ENCODE measurements around the gene CRHR1.

CRHR1 gene

GRCh38 chr17:45800816-45801215 lies 16.7 kb downstream of the CRHR1 start:
- H3K36me3 Mint-ChIP-seq (ENCODE audit: low read depth): no peaks in the 10 kb centered on the region
- H3K27me3 Mint-ChIP-seq (ENCODE audit: low read depth, poor library complexity): peaks cover 12% of the 10 kb centered on the region
- no peaks in the 10 kb centered on the region for H3K9me3 Mint-ChIP-seq
- no peak for DNase-seq
- H3K4me3 Mint-ChIP-seq: no peak overlapping the region
- H3K27ac Mint-ChIP-seq: no peak overlapping the region
- peaks cover 29% of the 10 kb centered on the region for H3K4me1 Mint-ChIP-seq
- no peak for TF ChIP-seq CTCF (IDR thresholded peaks at IDR 0.05)

DNA sequence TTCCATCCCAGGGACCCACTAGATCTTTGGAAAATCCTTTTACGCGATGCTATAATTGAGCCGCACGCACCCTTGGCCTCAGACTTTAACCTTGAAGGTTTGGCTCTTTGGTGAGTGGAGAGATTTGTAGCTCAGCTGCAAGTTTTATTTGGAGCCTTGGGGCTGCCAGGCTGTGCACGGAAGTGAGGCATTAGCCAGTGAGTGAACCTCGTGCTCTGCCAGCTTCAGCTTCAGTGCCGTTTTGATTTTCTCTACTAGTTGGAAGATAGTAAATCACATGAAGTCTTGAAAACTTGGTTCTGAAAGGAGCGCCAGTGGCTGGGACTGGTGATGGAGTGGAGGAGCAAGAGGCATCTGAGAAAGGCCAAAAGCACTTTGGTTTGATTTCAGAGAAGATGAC lies 17.3 kb downstream of the CRHR1 start:
- peaks cover 25% of the 10 kb centered on the region for H3K4me1 Mint-ChIP-seq
- no peak for DNase-seq
- no peak overlapping the region for H3K27ac Mint-ChIP-seq
- H3K4me3 Mint-ChIP-seq: no peak overlapping the region
- no peaks in the 10 kb centered on the region for H3K36me3 Mint-ChIP-seq (ENCODE audit: low read depth)
- peaks cover 16% of the 10 kb centered on the region for H3K27me3 Mint-ChIP-seq (ENCODE audit: low read depth, poor library complexity)
- TF ChIP-seq CTCF (IDR thresholded peaks at IDR 0.05): no peak
- no peaks in the 10 kb centered on the region for H3K9me3 Mint-ChIP-seq

DNA sequence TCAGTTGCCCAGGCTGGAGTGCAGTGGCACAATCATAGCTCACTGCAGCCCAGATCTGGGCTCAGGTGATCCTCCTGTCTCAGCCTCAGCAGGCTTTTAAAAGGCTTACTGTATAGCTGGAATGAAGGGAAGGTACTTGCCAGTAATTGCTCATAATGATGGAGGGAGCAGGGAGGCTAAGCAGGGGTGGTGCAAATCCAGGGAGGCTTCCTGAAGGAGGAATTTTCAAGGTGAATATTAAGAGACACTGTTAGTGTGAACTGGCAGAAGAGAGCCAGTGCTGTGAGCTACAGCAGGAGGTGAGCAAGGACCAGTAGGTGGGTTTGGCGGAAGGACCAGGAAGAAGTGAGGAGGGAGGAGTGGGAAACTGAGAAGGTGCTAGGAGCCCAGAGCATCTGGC lies 24.7 kb downstream of the CRHR1 start:
- Mint-ChIP-seq H3K27me3 (ENCODE audit: low read depth, poor library complexity) (peaks cover 14% of the 10 kb centered on the region), H3K27ac (no peak overlapping the region), H3K9me3 (no peaks in the 10 kb centered on the region), H3K4me1 (peaks cover 13% of the 10 kb centered on the region), H3K4me3 (no peak overlapping the region), H3K36me3 (ENCODE audit: low read depth) (no peaks in the 10 kb centered on the region)
- DNase-seq: no peak
- no peak for TF ChIP-seq CTCF (IDR thresholded peaks at IDR 0.05)

DNA sequence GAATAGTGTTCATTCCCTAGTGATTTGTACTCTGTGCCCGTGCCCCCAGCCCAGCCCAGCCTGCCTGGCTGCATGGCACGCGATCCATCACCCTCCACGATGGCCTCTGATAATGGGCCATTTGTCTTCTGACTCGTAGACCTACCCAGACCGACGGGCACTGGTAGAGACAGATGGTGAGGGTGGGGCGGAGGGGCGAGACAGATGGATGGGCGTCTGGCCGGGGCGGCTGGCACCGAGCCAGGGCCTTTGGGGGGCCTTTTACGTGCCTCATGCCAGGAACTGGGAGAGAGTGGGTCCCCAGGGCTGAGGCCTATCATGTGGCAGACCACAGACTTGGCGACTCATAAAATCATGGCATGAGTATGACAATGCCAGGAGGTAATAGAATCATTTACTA lies 25.4 kb downstream of the CRHR1 start:
- DNase-seq: no peak
- Mint-ChIP-seq H3K27ac (no peak overlapping the region), H3K36me3 (ENCODE audit: low read depth) (no peaks in the 10 kb centered on the region), H3K4me3 (no peak overlapping the region), H3K9me3 (no peaks in the 10 kb centered on the region), H3K27me3 (ENCODE audit: low read depth, poor library complexity) (peaks cover 10% of the 10 kb centered on the region), H3K4me1 (peaks cover 19% of the 10 kb centered on the region)
- TF ChIP-seq CTCF (IDR thresholded peaks at IDR 0.05): no peak

DNA sequence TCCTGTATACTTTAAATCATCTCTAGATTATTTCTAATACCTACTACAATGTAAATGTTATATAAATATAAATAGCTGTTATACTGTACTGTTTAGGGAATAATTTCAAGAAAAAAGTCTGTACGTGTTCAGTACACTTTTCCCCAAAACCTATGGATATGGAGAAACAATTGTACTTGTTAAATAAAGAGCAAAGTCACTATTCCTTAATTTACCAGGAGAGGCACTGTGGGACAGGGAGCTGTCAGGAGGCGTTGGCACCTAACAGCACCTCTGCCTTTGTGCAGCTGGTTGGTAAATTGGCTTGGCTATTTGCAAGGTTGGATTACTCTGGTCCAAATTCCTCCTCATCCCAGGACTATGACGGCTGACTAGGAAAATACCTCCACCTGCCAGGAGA lies 28.0 kb downstream of the CRHR1 start:
- peaks cover 34% of the 10 kb centered on the region for H3K4me1 Mint-ChIP-seq
- peaks cover 8% of the 10 kb centered on the region for H3K27me3 Mint-ChIP-seq (ENCODE audit: low read depth, poor library complexity)
- H3K4me3 Mint-ChIP-seq: no peak overlapping the region
- no peaks in the 10 kb centered on the region for H3K36me3 Mint-ChIP-seq (ENCODE audit: low read depth)
- H3K9me3 Mint-ChIP-seq: no peaks in the 10 kb centered on the region
- H3K27ac Mint-ChIP-seq: no peak overlapping the region
- no peak for DNase-seq
- peak; percentile 21 for TF ChIP-seq CTCF (IDR thresholded peaks at IDR 0.05)

- DNase-seq: peak; percentile 78
- Mint-ChIP-seq H3K4me1 (peaks cover 45% of the 10 kb centered on the region), H3K9me3 (no peaks in the 10 kb centered on the region), H3K27me3 (ENCODE audit: low read depth, poor library complexity) (peaks cover 10% of the 10 kb centered on the region), H3K27ac (no peak overlapping the region), H3K4me3 (peak overlapping the region; percentile 23), H3K36me3 (ENCODE audit: low read depth) (no peaks in the 10 kb centered on the region)
- peak; percentile 64 for TF ChIP-seq CTCF (IDR thresholded peaks at IDR 0.05)
Observed at GRCh38 chr17:45813048-45813725, 29.1 kb downstream of the CRHR1 start.
